NCI-H146 (cell line): ENCODE measurements around the gene MLIP.

Source experiments
- DNase-seq: peaks from one replicate; lab custom pipeline; 2025; lab: John Stamatoyannopoulos, UW

The MLIP gene

DNA sequence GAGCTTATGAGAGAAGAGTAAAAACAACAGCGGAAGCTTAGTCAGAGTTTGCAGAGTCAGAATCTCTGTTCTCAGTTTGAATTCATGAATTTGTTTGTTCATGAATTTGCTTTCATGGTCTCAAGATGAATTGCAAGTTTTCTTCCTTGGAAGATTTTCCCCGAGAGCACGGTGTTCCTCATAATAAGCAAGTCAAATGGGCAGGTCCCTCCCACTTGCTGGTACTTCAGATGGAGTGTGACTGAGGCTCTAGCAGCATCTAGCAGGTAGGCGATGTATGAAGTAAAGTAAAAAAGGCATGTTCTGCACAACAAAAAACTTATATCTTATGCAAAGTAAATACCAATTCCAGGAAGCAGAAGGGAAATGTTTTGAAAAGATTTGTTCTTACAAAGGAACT is 15.5 kb upstream of the MLIP start:
- no peak for DNase-seq

DNA sequence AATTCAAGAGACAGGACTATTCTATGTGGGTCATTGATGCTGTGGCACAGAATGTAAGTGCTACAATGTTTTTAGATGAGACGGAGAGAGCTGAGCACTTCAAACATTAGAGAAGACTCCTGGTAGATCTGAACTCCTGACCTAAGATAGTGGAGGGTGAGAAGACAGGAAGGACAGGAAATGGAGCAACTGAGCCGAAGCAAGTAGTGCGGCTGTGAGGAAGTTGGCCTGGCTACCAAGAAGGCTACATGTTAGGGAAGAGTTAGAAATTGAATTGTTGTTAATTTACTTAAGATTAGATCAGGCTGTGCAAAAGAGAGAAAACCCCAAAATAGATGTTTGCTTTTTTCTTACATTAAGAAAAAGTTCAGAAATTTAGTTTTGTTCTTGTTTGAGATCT is 14.4 kb upstream of the MLIP start:
- DNase-seq, result no peak

DNA sequence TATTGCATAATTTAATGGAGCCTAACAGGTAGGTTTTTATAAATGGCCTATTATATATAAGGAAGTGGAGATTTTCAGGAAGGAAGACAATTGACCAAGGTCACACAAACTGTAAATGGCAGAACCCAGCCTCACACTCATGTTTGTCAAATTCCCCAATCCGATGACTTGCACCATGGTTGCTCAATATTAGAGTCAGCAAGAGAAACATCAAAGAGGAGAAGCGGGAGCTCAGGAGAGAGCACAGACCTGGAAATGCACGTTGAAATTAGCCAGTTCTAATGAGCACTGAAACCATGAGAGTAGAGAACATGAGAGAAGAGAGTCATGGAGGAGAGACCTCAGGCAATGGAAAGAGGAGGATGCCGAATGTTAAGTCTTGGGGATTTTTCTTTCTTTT is 13.5 kb upstream of the MLIP start:
- no peak for DNase-seq

DNA sequence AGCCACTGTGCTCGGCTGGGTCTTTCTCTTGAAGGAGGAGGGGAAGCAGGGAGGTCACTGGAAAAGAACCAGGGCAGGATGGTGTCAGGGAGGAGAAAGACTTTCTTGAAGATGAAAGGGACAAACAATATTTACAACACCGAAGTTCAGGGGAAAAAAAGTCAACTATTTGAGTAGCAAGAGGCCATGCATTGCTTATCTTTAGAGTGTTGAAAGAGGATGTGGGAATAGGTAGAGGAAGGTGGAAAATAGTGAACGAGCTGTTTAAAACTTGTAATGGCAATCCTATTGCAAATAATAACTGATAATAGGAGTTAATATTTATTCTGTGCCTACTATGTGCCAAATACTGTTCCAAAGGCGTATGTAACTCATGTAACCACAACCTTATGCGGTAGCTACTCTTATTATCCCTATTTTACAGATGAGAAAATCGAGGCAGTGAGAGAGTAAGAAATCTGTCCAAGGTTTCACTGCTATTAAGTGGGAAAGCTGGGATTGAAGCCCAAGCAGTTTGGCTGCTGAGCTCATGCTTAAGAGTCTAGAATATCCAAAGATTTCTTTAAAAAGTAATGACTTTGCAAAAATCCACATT is 12.7 kb upstream of the MLIP start:
- no peak for DNase-seq

GRCh38 chr6:54099225-54099624 is 12.0 kb upstream of the MLIP start:
- no peak for DNase-seq

DNA sequence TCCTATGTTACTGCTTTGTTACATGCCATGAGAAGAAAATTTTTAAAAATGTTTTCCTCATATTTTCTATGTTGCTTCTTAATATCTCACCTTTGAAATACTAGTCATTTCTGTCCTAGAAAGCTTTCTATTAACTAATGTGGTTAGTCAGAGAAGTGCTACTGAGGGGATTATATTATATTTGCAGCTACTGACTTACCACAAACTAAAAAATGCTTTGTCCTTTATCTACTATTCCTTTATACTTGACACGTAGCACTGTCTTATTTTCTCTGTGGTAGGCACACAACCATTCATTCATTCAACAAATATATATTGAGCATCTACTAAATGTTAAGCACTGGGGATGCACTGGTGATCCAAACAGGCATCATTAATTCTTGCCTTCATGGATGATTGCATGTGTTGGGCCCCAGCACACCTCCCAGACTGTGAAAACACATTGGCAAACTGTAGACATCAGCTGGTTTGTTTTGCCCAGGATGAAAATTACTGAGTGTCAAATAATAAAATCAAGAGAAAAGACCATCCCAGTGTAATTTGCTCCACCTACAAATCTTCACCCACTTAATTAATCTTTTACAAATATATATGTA is 10.7 kb upstream of the MLIP start:
- DNase-seq, result no peak

DNA sequence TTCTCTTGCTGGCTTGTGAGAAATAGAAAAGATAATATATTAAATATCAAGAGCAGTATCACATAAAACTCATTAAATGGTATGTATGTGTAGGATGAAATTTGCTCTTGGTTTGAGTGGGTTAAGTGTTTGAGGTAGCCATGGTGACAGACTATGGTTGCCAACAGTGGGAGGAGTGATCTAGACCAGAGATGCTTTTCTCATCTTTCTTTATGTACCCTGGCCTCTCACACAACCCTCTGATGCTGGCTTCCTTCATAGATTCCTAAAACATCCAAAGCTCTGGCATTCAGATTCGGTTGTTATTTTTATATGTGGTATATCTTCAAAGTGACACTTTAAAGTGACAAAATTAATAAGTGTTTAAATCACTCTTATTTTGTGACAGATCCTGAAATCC is 9.0 kb upstream of the MLIP start:
- no peak for DNase-seq

- no peak for DNase-seq
These were observed 7.7 kb upstream of the MLIP start for GRCh38 chr6:54103497-54103896.

GRCh38 chr6:54106727-54107126 is 4.5 kb upstream of the MLIP start:
- no peak for DNase-seq

GRCh38 chr6:54107470-54108090 is 3.7 kb upstream of the MLIP start:
- no peak for DNase-seq

GRCh38 chr6:54108271-54108670 is 3.0 kb upstream of the MLIP start:
- no peak for DNase-seq

GRCh38 chr6:54109586-54109985 is 1.7 kb upstream of the MLIP start:
- DNase-seq, result no peak

DNA sequence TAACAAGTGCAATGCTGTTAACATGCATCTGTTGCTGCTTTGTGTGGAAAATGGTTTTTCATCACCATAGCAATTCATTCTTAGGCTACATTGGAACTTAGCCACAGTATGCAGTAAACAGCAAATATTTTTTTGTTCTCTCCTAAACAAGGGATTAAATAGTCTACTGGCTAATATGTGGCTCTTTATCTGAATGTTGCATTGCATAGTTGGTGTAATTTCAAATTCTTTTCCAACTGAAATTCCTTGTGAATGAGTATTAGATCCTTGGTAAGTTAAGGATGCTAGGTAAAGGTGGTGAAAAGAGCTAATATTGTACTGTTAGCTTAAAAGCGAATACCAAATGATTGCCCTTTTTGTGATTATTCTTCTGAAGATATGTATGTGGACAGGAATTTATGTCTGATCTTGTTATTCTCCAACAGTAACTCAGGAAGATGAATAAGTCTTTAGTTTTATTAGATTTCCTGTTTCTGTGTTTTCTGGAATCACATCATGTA is 958 bp downstream of the MLIP start:
- no peak for DNase-seq

DNA sequence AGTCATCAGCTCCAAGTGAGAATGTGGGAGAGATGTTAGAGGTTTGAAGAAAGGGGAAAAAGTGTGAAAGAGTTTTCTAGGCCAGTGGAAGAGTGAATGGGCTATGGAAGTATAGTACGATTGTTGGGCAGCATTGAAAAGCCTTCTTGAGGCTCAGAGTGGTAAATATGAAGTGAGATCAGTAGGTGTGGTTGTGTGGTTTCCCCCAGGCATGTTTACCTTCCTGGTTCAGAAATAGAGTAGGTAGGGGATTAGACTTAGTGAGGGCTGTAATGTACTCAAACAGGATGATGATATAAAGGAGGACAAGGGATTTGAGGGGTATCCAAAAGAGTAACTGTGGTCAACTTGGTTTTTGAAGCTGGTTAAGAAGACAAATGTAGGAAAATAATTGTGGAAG is 3.7 kb downstream of the MLIP start:
- no peak for DNase-seq

DNA sequence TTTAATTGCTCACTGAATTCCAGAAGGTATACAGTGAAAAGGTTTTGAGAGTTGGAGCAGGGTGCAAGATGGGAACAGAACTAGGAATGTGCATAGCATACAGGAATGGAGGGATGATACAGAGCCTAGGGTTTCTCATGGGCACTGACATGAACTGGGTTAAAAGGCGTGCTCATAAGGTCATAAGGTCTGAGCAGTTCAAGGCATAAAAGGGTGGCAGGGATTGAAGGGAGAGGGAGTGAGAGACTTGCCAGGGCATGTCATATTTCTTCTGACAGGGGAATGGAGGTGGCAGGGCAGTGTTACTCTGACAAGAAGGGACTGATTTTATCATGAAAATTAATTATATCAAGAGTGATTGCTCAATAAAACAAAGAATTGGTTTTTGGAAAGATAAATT is 4.7 kb downstream of the MLIP start:
- DNase-seq, result no peak

- no peak for DNase-seq
These were observed 6.9 kb downstream of the MLIP start for GRCh38 chr6:54118117-54118516.

DNA sequence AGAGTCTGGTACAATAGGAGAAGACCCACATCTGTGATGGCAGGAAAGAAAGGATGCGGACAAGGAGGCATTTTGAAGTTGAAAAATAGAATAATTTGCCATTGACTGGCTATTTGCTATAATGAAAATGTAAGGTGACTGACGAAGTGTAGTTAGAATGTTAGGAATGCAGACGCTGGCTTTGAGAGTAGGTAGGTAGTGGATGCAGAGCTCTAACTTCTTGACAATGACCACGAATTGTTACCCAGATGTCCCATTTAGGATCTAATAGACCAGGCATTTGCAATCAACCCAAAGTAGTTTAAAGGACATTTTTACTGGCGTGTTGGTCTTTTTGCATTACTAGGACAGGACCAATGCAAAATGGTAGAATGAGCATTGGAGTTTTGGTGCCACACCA is 14.2 kb downstream of the MLIP start:
- DNase-seq, result no peak

GRCh38 chr6:54130179-54130578 is 18.9 kb downstream of the MLIP start:
- DNase-seq, result no peak

- no peak for DNase-seq
These were observed 21.3 kb downstream of the MLIP start for GRCh38 chr6:54132587-54132986.

DNA sequence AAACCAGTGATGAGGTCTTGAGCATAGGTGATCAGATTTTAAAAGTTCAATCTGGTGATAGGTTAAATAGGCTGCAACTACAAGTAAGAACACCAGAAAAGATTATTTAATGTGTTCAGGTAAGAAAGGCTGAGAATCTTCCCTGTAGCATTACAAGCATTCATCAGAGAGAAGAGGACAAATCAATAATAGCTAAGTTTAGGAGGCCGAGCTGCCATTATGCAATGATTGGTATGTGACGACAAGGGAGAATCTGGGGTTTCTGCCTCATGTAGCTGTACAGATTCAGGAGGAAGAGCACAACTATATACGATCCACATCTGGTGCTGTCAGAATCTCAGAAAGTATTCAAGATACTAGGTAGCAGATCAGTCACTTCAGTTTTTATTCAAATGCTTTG is 21.9 kb downstream of the MLIP start:
- no peak for DNase-seq

- no peak for DNase-seq
These were observed 23.7 kb downstream of the MLIP start for GRCh38 chr6:54134935-54135334.

GRCh38 chr6:54135665-54136369 is 24.6 kb downstream of the MLIP start:
- DNase-seq, result no peak

- DNase-seq, result no peak
These were observed 27.6 kb downstream of the MLIP start for GRCh38 chr6:54138795-54139194.
